GM15510 (cell line): ENCODE data around the gene STOX1.

Experiments
- POLR2A ChIP-seq: IDR thresholded peaks from 3 replicates; pipeline ENCODE4 v1.6.1; 2011; ENCODE audit warnings: borderline replicate concordance; ENCODE audit not compliant: insufficient read length; ENCODE audit errors: extremely low read depth

The STOX1 gene, protein sequence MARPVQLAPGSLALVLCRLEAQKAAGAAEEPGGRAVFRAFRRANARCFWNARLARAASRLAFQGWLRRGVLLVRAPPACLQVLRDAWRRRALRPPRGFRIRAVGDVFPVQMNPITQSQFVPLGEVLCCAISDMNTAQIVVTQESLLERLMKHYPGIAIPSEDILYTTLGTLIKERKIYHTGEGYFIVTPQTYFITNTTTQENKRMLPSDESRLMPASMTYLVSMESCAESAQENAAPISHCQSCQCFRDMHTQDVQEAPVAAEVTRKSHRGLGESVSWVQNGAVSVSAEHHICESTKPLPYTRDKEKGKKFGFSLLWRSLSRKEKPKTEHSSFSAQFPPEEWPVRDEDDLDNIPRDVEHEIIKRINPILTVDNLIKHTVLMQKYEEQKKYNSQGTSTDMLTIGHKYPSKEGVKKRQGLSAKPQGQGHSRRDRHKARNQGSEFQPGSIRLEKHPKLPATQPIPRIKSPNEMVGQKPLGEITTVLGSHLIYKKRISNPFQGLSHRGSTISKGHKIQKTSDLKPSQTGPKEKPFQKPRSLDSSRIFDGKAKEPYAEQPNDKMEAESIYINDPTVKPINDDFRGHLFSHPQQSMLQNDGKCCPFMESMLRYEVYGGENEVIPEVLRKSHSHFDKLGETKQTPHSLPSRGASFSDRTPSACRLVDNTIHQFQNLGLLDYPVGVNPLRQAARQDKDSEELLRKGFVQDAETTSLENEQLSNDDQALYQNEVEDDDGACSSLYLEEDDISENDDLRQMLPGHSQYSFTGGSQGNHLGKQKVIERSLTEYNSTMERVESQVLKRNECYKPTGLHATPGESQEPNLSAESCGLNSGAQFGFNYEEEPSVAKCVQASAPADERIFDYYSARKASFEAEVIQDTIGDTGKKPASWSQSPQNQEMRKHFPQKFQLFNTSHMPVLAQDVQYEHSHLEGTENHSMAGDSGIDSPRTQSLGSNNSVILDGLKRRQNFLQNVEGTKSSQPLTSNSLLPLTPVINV

GRCh38 chr10:68826764-68827591 is at the start of gene STOX1:
STOX1 (plus strand) TSS chr10:68827531; CDS start chr10:68827624, 93 bp downstream.
- TF ChIP-seq POLR2A: no peak

GRCh38 chr10:68781613-68782574 is 45.4 kb upstream of the STOX1 start:
- no peak for TF ChIP-seq POLR2A

- no peak for TF ChIP-seq POLR2A
Observed at GRCh38 chr10:68784476-68784875, 42.9 kb upstream of the STOX1 start.

GRCh38 chr10:68787813-68788212 is 39.5 kb upstream of the STOX1 start:
- no peak for TF ChIP-seq POLR2A

- no peak for TF ChIP-seq POLR2A
Observed at GRCh38 chr10:68790476-68790875, 36.9 kb upstream of the STOX1 start.

- TF ChIP-seq POLR2A: no peak
Observed at GRCh38 chr10:68792115-68792514, 35.2 kb upstream of the STOX1 start.

DNA sequence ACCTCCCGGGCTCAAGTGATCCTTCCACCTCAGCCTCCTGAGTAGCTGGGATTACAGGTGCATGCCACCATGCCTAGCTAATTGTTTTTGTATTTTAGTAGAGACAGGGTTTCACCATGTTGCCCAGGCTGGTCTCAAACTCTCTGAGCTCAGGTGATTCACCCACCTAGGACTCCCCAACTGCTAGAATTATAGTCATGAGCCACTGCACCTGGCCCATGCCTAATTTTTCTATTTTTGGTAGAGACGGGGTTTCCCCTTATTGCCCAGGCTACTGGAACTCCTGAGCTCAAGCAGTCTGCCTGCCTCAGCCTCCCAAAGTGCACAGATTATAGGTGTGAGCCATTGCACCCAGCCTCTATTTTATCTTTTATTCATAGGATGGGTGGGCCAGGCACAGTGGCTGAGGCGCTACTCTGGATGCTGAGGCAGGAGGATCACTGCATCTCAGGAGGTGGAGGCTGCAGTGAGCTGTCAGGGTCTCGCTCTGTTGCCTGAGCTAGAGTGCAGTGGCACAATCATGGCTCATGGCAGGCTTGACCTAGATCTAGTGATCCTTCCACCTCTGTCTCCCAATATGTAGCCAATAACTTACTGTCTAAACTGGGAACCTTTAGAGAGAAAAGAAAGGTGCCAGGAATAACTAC is 31.3 kb upstream of the STOX1 start:
- no peak for TF ChIP-seq POLR2A

GRCh38 chr10:68796605-68797004 is 30.7 kb upstream of the STOX1 start:
- no peak for TF ChIP-seq POLR2A

GRCh38 chr10:68800211-68800610 is 27.1 kb upstream of the STOX1 start:
- TF ChIP-seq POLR2A: no peak

GRCh38 chr10:68804692-68805091 is 22.6 kb upstream of the STOX1 start:
- TF ChIP-seq POLR2A: no peak

DNA sequence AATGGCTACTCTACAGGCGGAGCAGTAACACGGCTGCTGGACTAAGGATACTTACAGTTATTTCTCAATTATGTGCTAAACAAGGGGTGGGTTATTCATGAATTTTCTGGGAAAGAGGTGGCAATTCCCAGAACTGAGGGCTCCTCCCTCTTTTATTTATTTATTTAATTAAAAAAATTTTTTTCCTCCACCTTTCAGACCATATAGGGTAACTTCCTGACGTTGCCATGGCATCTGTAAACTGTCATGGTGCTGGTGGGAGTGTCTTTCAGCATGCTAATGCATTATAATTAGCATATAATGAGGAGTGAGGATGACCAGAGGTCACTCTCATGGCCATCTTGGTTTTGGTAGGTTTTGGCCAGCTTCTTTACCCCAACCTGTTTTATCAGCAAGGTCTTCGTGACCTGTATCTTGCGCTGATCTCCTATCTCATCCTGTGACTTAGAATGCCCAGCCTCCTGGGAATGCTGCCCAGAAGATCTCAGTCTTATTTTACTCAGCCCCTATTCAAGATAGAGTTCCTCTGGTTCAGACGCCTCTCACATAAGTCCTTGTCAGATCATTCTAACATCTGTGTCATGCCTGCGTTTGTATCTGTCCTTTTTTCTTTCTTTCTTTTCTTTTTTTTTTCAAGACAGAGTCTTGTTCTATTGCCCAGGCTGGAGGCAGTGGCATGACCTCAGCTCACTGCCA is 15.9 kb upstream of the STOX1 start:
- TF ChIP-seq POLR2A: no peak

GRCh38 chr10:68812420-68812819 is 14.9 kb upstream of the STOX1 start:
- TF ChIP-seq POLR2A: no peak
